ENCODE data around the gene SAP25. TPM values are rescaled to one million over a fixed set of nuclear protein-coding genes. Genes with fewer than 3 reads are reported as not detected.
A peak's percentile ranks its signal among the peaks of the same experiment; 100 is the strongest.

SAP25 gene
- total and polyA plus RNA-seq, 2 of the 4 experiments (the other 2 are of a cell fraction) = 1.8 TPM; not detected in 1

GRCh38 chr7:100555701-100556100 is 18.0 kb downstream of the SAP25 start:
- POLR2A ChIA-PET (ENCODE audit: unreplicated experiment) = no interaction called here
- dilution Hi-C loops (cut with HindIII; ENCODE audit: low sequenced_read_pairs, unreplicated experiment) (no loop called here), in situ Hi-C loops (cut with MboI; ENCODE audit: low sequenced_read_pairs) (no loop called here), intact Hi-C loops (cut with micrococcal nuclease) (no loop called here)
- Histone ChIP-seq H2AK5ac (ENCODE audit: low read depth, low read length) (no peak overlapping the region), H2BK120ac (ENCODE audit: low read depth, low read length) (no peak overlapping the region), H4K20me1 (ENCODE audit: insufficient read depth, low read length) (no peaks in the 10 kb centered on the region), H3K27ac (ENCODE audit: insufficient read depth, low read length) (no peak overlapping the region), H2BK20ac (ENCODE audit: low read depth, low read length) (no peak overlapping the region), H2BK5ac (ENCODE audit: low read depth, low read length, poor library complexity, severe bottlenecking) (no peak overlapping the region), H3K9me1 (ENCODE audit: insufficient read depth, low read length) (no peaks in the 10 kb centered on the region), H3K56ac (ENCODE audit: extremely low read depth, insufficient read depth, low read length) (no peak overlapping the region), H3K18ac (ENCODE audit: low read depth, low read length) (no peak overlapping the region), H3K79me1 (ENCODE audit: low read depth in 1 of 2, low read length in 2 of 2) (no peaks in the 10 kb centered on the region), H4K8ac (ENCODE audit: low read depth in 2 of 2, low read length in 2 of 2) (no peak overlapping the region), H3K4ac (ENCODE audit: low read depth, low read length) (no peak overlapping the region), H4K5ac (ENCODE audit: low read depth, low read length) (no peak overlapping the region), H3K27me3 (ENCODE audit: control insufficient read depth, insufficient read depth, low read length) (no peaks in the 10 kb centered on the region), H3K36me3 (ENCODE audit: control insufficient read depth, insufficient read depth, low read length) (peaks cover 12% of the 10 kb centered on the region; the same call in 1 of the 2 replicates), H2BK15ac (ENCODE audit: low read depth, low read length) (no peak overlapping the region), H3K14ac (replicated peaks; ENCODE audit: low read depth, low read length) (no peak overlapping the region), H2AFZ (replicated peaks; ENCODE audit: low read length, poor library complexity) (no peak overlapping the region), H3K23ac (ENCODE audit: low read depth, low read length) (no peak overlapping the region), H4K91ac (ENCODE audit: insufficient read depth, low read depth, low read length) (no peak overlapping the region), H3K4me1 (ENCODE audit: control insufficient read depth, insufficient read depth, low read length) (peaks cover 2% of the 10 kb centered on the region; the same call in 1 of the 2 replicates), H3K9ac (ENCODE audit: low read depth, low read length) (no peak overlapping the region), H3K4me3 (ENCODE audit: insufficient read depth, low read depth, low read length) (no peak overlapping the region), H3K9me3 (ENCODE audit: control insufficient read depth, insufficient read depth, low read length) (no peaks in the 10 kb centered on the region), H3K4me2 (ENCODE audit: low read depth, low read length) (no peak overlapping the region), H2AK9ac (replicated peaks; ENCODE audit: low read depth, low read length, poor library complexity) (peak overlapping the region; percentile 57)
- TF ChIP-seq MXI1 (IDR thresholded peaks at IDR 0.05; ENCODE audit: borderline replicate concordance, low read depth, low read length) = no peak
- no peak for TF ChIP-seq SMC3 (IDR thresholded peaks at IDR 0.05; ENCODE audit: low read depth, low read length)
- no peak for TF ChIP-seq MAZ (IDR thresholded peaks at IDR 0.05; ENCODE audit: borderline replicate concordance, low read depth, low read length)
- no peak for TF ChIP-seq MAFK (IDR thresholded peaks at IDR 0.05; ENCODE audit: low read depth, low read length)
- TF ChIP-seq BHLHE40 (IDR thresholded peaks at IDR 0.05; ENCODE audit: low read depth, low read length) = no peak
- CTCF ChIA-PET = no interaction called here
- DNase-seq (no peak), ATAC-seq (ENCODE audit: low read depth) (no peak)
- no CpG with 5 or more reads among the region's 5 CpGs for WGBS, 2 experiments (ENCODE audit: extremely low coverage in 2 of 2, insufficient read length in 1 of 2)
- BruUV-seq (replicated peaks) = no TSS peak
